Spleen (tissue), 7 donors: ENCODE results near the gene HLA-C.

ENCODE experiments used
- POLR2AphosphoS5 ChIP-seq, 3 donors: sonication (generic); formaldehyde crosslinking; IDR thresholded peaks; one replicate each; pipeline ENCODE4 v1.5.1; 2017; ENCODE audit warnings: antibody characterized with exemption in 3 of 3
- TF ChIP-seq, protein P1 (sequence below), 11 experiments: fragments of 200-600 bp in 7 of 11; fragments of 450-650 bp in 4 of 11; sonication (generic) in 4 of 11; IDR thresholded peaks in 8 of 11; conservative IDR thresholded peaks in 3 of 11; 1 replicate in 7 of 11; 2 replicates in 4 of 11; pipeline versions ENCODE4 v1.4.0 to v1.8.0; 2016 to 2021; ENCODE audit warnings: antibody characterized with exemption in 11 of 11, inconsistent platforms in 4 of 11, mild to moderate bottlenecking in 1 of 11
- donor health status: DM: no; HTN: no; CAD: no; lungs with moderate emphysema.
- donor health status: DM: no; HTN: no; CAD: no.
- donor health status: DM: no; HTN: no; CAD: no.

- TF ChIP-seq, protein P1, sequence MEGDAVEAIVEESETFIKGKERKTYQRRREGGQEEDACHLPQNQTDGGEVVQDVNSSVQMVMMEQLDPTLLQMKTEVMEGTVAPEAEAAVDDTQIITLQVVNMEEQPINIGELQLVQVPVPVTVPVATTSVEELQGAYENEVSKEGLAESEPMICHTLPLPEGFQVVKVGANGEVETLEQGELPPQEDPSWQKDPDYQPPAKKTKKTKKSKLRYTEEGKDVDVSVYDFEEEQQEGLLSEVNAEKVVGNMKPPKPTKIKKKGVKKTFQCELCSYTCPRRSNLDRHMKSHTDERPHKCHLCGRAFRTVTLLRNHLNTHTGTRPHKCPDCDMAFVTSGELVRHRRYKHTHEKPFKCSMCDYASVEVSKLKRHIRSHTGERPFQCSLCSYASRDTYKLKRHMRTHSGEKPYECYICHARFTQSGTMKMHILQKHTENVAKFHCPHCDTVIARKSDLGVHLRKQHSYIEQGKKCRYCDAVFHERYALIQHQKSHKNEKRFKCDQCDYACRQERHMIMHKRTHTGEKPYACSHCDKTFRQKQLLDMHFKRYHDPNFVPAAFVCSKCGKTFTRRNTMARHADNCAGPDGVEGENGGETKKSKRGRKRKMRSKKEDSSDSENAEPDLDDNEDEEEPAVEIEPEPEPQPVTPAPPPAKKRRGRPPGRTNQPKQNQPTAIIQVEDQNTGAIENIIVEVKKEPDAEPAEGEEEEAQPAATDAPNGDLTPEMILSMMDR (IDR thresholded peaks at IDR 0.05 in 8 of 11, conservative IDR thresholded peaks at IDR 0.05 in 3 of 11) = no peak
- TF ChIP-seq POLR2AphosphoS5 (IDR thresholded peaks at IDR 0.05) = no peak
Measured at GRCh38 chr6:31317036-31317435, 45.1 kb upstream of the HLA-C start.
